KOPT-K1 (cell line): ENCODE data around the gene CDHR1.

Experiments
- H3K27ac ChIP-seq: fragments of 200-600 bp; sonication (generic); 2 replicates; pipeline ENCODE4 v1.5.1; 2016; ENCODE audit warnings: antibody characterized with exemption, mild to moderate bottlenecking, low read depth, low read length; ENCODE audit not compliant: poor library complexity, severe bottlenecking
- H3K36me3 ChIP-seq: fragments of 200-600 bp; sonication (generic); 2 replicates; pipeline ENCODE4 v1.5.1; 2017; ENCODE audit warnings: antibody characterized with exemption, mild to moderate bottlenecking, low read length, moderate library complexity; ENCODE audit not compliant: insufficient read depth
- H3K9me3 ChIP-seq: fragments of 200-600 bp; sonication (generic); 2 replicates; pipeline ENCODE4 v1.5.1; 2017; ENCODE audit warnings: antibody characterized with exemption, low read length, mild to moderate bottlenecking; ENCODE audit not compliant: insufficient read depth, poor library complexity, severe bottlenecking

CDHR1 gene

GRCh38 chr10:84225427-84226173 is 31.3 kb downstream of the CDHR1 start, which contains the start of gene LRIT2:
Gene LRIT2 (minus strand): TSS chr10:84225544. CDS start chr10:84225520, 24 bp downstream.
- H3K27ac ChIP-seq, result no peak within 1 kb of the TSS
- H3K9me3 ChIP-seq, result no peaks in the 10 kb centered on the region
- H3K36me3 ChIP-seq, result no peaks in the 10 kb centered on the region

- no peak overlapping the region for H3K27ac ChIP-seq
- no peaks in the 10 kb centered on the region for H3K9me3 ChIP-seq
- H3K36me3 ChIP-seq, result no peaks in the 10 kb centered on the region
Measured at GRCh38 chr10:84226616-84227015, 32.3 kb downstream of the CDHR1 start.

- no peaks in the 10 kb centered on the region for H3K36me3 ChIP-seq
- H3K27ac ChIP-seq, result no peak overlapping the region
- no peaks in the 10 kb centered on the region for H3K9me3 ChIP-seq
Measured at GRCh38 chr10:84227810-84228209, 33.5 kb downstream of the CDHR1 start.

- no peaks in the 10 kb centered on the region for H3K36me3 ChIP-seq
- H3K27ac ChIP-seq, result no peak overlapping the region
- no peaks in the 10 kb centered on the region for H3K9me3 ChIP-seq
Measured at GRCh38 chr10:84230359-84230758, 36.0 kb downstream of the CDHR1 start.

GRCh38 chr10:84232376-84232775 is 38.0 kb downstream of the CDHR1 start:
- no peak overlapping the region for H3K27ac ChIP-seq
- no peaks in the 10 kb centered on the region for H3K36me3 ChIP-seq
- H3K9me3 ChIP-seq, result no peaks in the 10 kb centered on the region

GRCh38 chr10:84233940-84234339 is 39.6 kb downstream of the CDHR1 start:
- no peaks in the 10 kb centered on the region for H3K9me3 ChIP-seq
- H3K27ac ChIP-seq, result no peak overlapping the region
- no peaks in the 10 kb centered on the region for H3K36me3 ChIP-seq

GRCh38 chr10:84234479-84234878 is 40.1 kb downstream of the CDHR1 start:
- Histone ChIP-seq H3K36me3 (no peaks in the 10 kb centered on the region), H3K27ac (no peak overlapping the region), H3K9me3 (no peaks in the 10 kb centered on the region)

GRCh38 chr10:84235096-84235495 is 40.8 kb downstream of the CDHR1 start:
- no peaks in the 10 kb centered on the region for H3K36me3 ChIP-seq
- no peaks in the 10 kb centered on the region for H3K9me3 ChIP-seq
- H3K27ac ChIP-seq, result no peak overlapping the region

- no peaks in the 10 kb centered on the region for H3K9me3 ChIP-seq
- H3K36me3 ChIP-seq, result no peaks in the 10 kb centered on the region
- no peak overlapping the region for H3K27ac ChIP-seq
Measured at GRCh38 chr10:84236807-84237198, 42.5 kb downstream of the CDHR1 start.

- no peaks in the 10 kb centered on the region for H3K36me3 ChIP-seq
- H3K27ac ChIP-seq, result no peak overlapping the region
- no peaks in the 10 kb centered on the region for H3K9me3 ChIP-seq
Measured at GRCh38 chr10:84237199-84238051, 43.1 kb downstream of the CDHR1 start.

- Histone ChIP-seq H3K36me3 (no peaks in the 10 kb centered on the region), H3K9me3 (no peaks in the 10 kb centered on the region), H3K27ac (no peak overlapping the region)
Measured at GRCh38 chr10:84238909-84239308, 44.6 kb downstream of the CDHR1 start.

- H3K36me3 ChIP-seq, result no peaks in the 10 kb centered on the region
- no peak within 1 kb of the TSS for H3K27ac ChIP-seq
- H3K9me3 ChIP-seq, result no peaks in the 10 kb centered on the region
Measured at GRCh38 chr10:84241185-84241790, 47.0 kb downstream of the CDHR1 start, which contains the start of gene LRIT1. Gene LRIT1 (minus strand): TSS chr10:84241546. CDS start chr10:84241439, 107 bp downstream.

GRCh38 chr10:84243759-84244158 is 49.4 kb downstream of the CDHR1 start:
- no peaks in the 10 kb centered on the region for H3K36me3 ChIP-seq
- no peak overlapping the region for H3K27ac ChIP-seq
- H3K9me3 ChIP-seq, result no peaks in the 10 kb centered on the region

- no peak within 1 kb of the TSS for H3K27ac ChIP-seq
- H3K9me3 ChIP-seq, result no peaks in the 10 kb centered on the region
- no peaks in the 10 kb centered on the region for H3K36me3 ChIP-seq
Measured at GRCh38 chr10:84244651-84245270, 50.4 kb downstream of the CDHR1 start, which contains the start of gene RGR. Gene RGR (plus strand): TSS chr10:84245053. CDS start chr10:84245091, 38 bp downstream.

- Histone ChIP-seq H3K27ac (no peak overlapping the region), H3K36me3 (no peaks in the 10 kb centered on the region), H3K9me3 (no peaks in the 10 kb centered on the region)
Measured at GRCh38 chr10:84247496-84247895, 53.2 kb downstream of the CDHR1 start.
